ENCODE measurements around the gene HACD3. TPM values are rescaled to one million over a fixed set of nuclear protein-coding genes. Genes with fewer than 3 reads are reported as not detected.
A peak's percentile ranks its signal among the peaks of the same experiment; 100 is the strongest.

Gene HACD3
- total and polyA plus RNA-seq, 9 of the 15 experiments (the other 6 are each of a cell fraction or from before 2014, with no cell fraction given): 48.1 to 117 (median 72.8) TPM

DNA sequence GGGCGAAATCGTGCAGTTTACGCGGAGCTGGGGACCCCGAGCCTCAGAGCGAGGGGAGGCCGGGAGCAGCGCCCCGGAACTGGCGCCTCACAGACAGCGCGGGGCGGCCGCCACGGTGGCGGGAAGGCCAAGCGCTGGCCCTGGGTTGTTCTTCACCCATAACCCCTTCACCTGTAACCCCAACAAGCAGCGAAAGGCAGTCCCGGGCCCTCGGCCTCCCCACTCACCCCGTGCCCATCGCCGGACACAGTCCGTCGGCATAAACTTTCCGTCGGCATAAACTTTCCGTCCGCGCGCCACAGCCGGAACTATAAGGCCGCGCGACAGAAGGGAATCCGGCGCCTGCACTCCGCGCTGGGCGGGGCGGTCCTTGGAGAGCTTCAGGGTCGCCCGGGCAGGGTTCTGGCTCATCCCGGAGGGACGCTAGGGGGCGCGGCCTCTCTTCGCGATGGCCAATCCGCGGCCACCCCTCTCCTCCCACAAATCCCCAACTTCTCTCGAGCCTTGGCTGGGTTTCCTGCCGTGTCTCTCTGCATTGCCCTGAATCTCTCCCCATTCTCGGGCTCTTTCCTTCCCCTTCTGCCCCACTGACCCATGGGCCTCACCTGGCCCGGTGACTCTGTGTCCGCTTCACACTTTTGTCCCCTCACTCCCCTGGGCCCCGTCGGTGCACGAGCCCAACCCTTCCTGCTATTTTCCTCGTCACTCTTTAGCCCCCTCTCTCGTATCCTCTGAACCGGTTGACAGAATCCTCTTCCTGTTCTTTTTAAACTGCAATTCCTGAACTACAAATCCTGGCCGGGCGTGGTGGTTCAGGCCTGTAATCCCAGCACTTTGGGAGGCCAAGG lies 80.8 kb downstream of the HACD3 start, which contains the start of gene INTS14:
Gene INTS14, minus strand, starts transcription at position 261 of the 848 bp plus-strand sequence. CDS start 3,751 bp downstream, outside the sequence.
- FAIRE-seq: peak; percentile 80
- no peaks in the 10 kb centered on the region for H3K27me3 ChIP-seq (ENCODE audit: control insufficient read depth in 2 of 2, insufficient read depth in 2 of 2, low read length in 2 of 2)
- TF ChIP-seq, protein P1, sequence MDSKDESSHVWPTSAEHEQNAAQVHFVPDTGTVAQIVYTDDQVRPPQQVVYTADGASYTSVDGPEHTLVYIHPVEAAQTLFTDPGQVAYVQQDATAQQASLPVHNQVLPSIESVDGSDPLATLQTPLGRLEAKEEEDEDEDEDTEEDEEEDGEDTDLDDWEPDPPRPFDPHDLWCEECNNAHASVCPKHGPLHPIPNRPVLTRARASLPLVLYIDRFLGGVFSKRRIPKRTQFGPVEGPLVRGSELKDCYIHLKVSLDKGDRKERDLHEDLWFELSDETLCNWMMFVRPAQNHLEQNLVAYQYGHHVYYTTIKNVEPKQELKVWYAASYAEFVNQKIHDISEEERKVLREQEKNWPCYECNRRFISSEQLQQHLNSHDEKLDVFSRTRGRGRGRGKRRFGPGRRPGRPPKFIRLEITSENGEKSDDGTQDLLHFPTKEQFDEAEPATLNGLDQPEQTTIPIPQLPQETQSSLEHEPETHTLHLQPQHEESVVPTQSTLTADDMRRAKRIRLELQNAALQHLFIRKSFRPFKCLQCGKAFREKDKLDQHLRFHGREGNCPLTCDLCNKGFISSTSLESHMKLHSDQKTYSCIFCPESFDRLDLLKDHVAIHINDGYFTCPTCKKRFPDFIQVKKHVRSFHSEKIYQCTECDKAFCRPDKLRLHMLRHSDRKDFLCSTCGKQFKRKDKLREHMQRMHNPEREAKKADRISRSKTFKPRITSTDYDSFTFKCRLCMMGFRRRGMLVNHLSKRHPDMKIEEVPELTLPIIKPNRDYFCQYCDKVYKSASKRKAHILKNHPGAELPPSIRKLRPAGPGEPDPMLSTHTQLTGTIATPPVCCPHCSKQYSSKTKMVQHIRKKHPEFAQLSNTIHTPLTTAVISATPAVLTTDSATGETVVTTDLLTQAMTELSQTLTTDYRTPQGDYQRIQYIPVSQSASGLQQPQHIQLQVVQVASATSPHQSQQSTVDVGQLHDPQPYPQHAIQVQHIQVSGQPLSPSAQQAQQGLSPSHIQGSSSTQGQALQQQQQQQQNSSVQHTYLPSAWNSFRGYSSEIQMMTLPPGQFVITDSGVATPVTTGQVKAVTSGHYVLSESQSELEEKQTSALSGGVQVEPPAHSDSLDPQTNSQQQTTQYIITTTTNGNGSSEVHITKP (IDR thresholded peaks at IDR 0.05; ENCODE audit: partially characterized antibody): peak; percentile 95
- TF ChIP-seq ETV1 (tag; conservative IDR thresholded peaks at IDR 0.05; ENCODE audit: low read depth): peak; percentile 78
- no peak for TF ChIP-seq ZNF124 (CRISPR knock-in tag; IDR thresholded peaks at IDR 0.05)
- TF ChIP-seq CEBPB (tag; IDR thresholded peaks at IDR 0.05): no peak
- TF ChIP-seq CTBP1 (IDR thresholded peaks at IDR 0.05; ENCODE audit: borderline replicate concordance): peak; percentile 96
- TF ChIP-seq ZNF282 (CRISPR knock-in tag; IDR thresholded peaks at IDR 0.05): no peak
- TF ChIP-seq MTF1 (CRISPR knock-in tag; IDR thresholded peaks at IDR 0.05; ENCODE audit: borderline replicate concordance): no peak
- TF ChIP-seq ETV5 (CRISPR knock-in tag; IDR thresholded peaks at IDR 0.05; ENCODE audit: low read depth): peak; percentile 79
- peak; percentile 68 for TF ChIP-seq HDAC2 (IDR thresholded peaks at IDR 0.05)
- TF ChIP-seq NCOR1 (IDR thresholded peaks at IDR 0.05): peak; percentile 72
- no peak for TF ChIP-seq ZNF316 (IDR thresholded peaks at IDR 0.05)
- TF ChIP-seq HMG20B (CRISPR knock-in tag; IDR thresholded peaks at IDR 0.05): no peak
- TF ChIP-seq, protein P2, sequence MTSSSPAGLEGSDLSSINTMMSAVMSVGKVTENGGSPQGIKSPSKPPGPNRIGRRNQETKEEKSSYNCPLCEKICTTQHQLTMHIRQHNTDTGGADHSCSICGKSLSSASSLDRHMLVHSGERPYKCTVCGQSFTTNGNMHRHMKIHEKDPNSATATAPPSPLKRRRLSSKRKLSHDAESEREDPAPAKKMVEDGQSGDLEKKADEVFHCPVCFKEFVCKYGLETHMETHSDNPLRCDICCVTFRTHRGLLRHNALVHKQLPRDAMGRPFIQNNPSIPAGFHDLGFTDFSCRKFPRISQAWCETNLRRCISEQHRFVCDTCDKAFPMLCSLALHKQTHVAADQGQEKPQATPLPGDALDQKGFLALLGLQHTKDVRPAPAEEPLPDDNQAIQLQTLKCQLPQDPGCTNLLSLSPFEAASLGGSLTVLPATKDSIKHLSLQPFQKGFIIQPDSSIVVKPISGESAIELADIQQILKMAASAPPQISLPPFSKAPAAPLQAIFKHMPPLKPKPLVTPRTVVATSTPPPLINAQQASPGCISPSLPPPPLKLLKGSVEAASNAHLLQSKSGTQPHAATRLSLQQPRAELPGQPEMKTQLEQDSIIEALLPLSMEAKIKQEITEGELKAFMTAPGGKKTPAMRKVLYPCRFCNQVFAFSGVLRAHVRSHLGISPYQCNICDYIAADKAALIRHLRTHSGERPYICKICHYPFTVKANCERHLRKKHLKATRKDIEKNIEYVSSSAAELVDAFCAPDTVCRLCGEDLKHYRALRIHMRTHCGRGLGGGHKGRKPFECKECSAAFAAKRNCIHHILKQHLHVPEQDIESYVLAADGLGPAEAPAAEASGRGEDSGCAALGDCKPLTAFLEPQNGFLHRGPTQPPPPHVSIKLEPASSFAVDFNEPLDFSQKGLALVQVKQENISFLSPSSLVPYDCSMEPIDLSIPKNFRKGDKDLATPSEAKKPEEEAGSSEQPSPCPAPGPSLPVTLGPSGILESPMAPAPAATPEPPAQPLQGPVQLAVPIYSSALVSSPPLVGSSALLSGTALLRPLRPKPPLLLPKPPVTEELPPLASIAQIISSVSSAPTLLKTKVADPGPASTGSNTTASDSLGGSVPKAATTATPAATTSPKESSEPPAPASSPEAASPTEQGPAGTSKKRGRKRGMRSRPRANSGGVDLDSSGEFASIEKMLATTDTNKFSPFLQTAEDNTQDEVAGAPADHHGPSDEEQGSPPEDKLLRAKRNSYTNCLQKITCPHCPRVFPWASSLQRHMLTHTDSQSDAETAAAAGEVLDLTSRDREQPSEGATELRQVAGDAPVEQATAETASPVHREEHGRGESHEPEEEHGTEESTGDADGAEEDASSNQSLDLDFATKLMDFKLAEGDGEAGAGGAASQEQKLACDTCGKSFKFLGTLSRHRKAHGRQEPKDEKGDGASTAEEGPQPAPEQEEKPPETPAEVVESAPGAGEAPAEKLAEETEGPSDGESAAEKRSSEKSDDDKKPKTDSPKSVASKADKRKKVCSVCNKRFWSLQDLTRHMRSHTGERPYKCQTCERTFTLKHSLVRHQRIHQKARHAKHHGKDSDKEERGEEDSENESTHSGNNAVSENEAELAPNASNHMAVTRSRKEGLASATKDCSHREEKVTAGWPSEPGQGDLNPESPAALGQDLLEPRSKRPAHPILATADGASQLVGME (CRISPR knock-in tag; IDR thresholded peaks at IDR 0.05): peak; percentile 82

More for the DNA sequence above, 80.8 kb downstream of the HACD3 start, which contains the start of gene INTS14:
- Histone ChIP-seq H3K9me1 (ENCODE audit: control insufficient read depth, insufficient read depth, low read length) (no peaks in the 10 kb centered on the region), H4K20me1 (replicated peaks; ENCODE audit: control insufficient read depth, insufficient read depth, low read length) (no peaks in the 10 kb centered on the region), H3K27ac (ENCODE audit: extremely low read depth, low read depth, low read length) (peak within 1 kb of the TSS; percentile 89), H3K9me3 (replicated peaks; ENCODE audit: control insufficient read depth, insufficient read depth, low read depth, low read length) (no peaks in the 10 kb centered on the region), H3K36me3 (ENCODE audit: control insufficient read depth, insufficient read depth, low read length) (peaks cover 17% of the 10 kb centered on the region; the same call in 2 of the 3 replicates), H3K79me2 (ENCODE audit: control insufficient read depth, insufficient read depth, low read length) (peaks cover 55% of the 10 kb centered on the region), H3K4me1 (replicated peaks in 1 of 2; ENCODE audit: control insufficient read depth in 2 of 2, insufficient read depth in 2 of 2, low read length in 2 of 2) (peaks cover 8 to 21% of the 10 kb centered on the region in 2 experiments; a peak in 4 of 5 replicates), H3K9ac (ENCODE audit: insufficient read depth in 1 of 2, low read depth in 2 of 2, low read length in 2 of 2) (peak within 1 kb of the TSS; percentile 87 to 98), H3K4me2 (ENCODE audit: insufficient read depth, low read length) (peak within 1 kb of the TSS; percentile 91), H3K4me3 (peak within 1 kb of the TSS; percentile 64), H2AFZ (ENCODE audit: low read depth, low read length) (peak within 1 kb of the TSS; percentile 97)
- under 1% methylated on average over 53 of the region's 64 CpGs for WGBS (ENCODE audit: insufficient coverage, low coverage, missing lambda C conversion rate)
- in situ Hi-C loops (cut with MboI) (no loop called here), intact Hi-C loops (cut with micrococcal nuclease) (loop anchor here (2.0 to 10.0 kb wide), 2 partner anchors 258 to 364 kb away; partner anchors contain the start of gene RAB11A)
- ChIA-PET POLR2A (interaction anchor here (0.5 to 2.0 kb wide), 20 partner anchors 8 to 971 kb away, joined by 3 to 10 read pairs (median 4); partner anchors contain the start of genes RAB11A, RNU5B-1 and SLC24A1), CTCF (ENCODE audit: low intra/inter-chr PET ratio) (interaction anchor here (0.6 kb wide), 1 partner anchor 95 kb away, joined by 6 read pairs; no protein-coding TSS in a partner anchor)
- ATAC-seq (peak; percentile 98), DNase-seq (ENCODE audit: extremely low read depth in 1 of 4, low spot score in 3 of 4) (peak; percentile 97 to 98 (median 97))
- BruUV-seq (replicated peaks): no TSS peak

Data from K562 (cell line).